ENCODE results near the gene THSD1.

The THSD1 gene, protein sequence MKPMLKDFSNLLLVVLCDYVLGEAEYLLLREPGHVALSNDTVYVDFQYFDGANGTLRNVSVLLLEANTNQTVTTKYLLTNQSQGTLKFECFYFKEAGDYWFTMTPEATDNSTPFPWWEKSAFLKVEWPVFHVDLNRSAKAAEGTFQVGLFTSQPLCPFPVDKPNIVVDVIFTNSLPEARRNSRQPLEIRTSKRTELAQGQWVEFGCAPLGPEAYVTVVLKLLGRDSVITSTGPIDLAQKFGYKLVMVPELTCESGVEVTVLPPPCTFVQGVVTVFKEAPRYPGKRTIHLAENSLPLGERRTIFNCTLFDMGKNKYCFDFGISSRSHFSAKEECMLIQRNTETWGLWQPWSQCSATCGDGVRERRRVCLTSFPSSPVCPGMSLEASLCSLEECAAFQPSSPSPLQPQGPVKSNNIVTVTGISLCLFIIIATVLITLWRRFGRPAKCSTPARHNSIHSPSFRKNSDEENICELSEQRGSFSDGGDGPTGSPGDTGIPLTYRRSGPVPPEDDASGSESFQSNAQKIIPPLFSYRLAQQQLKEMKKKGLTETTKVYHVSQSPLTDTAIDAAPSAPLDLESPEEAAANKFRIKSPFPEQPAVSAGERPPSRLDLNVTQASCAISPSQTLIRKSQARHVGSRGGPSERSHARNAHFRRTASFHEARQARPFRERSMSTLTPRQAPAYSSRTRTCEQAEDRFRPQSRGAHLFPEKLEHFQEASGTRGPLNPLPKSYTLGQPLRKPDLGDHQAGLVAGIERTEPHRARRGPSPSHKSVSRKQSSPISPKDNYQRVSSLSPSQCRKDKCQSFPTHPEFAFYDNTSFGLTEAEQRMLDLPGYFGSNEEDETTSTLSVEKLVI

DNA sequence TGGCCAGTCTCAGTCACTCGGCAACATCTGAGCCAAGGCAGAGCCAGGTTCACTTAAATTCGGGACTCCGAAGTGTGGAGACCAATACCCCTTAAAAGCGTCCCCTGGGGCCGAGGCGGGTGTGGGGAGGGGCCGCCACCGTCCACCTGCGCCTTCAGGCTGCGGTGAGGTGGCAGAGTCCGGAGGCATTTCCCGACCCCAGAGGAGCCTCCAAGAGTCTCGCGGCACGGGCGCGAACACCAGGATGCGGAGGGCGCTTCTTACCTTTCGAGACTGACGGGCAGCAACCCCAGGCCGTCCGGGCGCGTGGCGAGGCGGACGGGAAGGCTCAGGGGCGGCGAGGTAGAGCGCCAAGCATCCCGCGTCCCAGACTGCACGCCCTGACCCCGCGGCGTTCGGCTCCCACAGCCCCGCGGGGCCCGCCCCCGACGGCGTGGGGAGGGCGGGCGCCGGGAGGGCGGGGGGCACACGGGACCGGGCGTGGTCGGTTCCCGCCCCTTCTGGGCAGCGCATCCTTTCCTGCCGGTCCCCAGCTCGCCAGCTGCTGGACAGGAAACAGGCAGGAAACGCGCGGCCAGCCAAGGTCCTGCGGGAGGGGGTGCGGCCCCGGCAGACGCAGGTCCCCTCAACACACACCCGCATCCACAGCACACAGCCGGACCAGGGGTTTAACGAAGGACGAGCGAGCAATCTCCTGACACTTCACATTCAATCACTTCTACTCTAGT, at the start of gene THSD1:
THSD1 (minus strand) TSS at position 406 of the 728 bp plus-strand sequence. CDS start 3,572 bp downstream, outside the sequence.
- TF ChIP-seq, protein P1, sequence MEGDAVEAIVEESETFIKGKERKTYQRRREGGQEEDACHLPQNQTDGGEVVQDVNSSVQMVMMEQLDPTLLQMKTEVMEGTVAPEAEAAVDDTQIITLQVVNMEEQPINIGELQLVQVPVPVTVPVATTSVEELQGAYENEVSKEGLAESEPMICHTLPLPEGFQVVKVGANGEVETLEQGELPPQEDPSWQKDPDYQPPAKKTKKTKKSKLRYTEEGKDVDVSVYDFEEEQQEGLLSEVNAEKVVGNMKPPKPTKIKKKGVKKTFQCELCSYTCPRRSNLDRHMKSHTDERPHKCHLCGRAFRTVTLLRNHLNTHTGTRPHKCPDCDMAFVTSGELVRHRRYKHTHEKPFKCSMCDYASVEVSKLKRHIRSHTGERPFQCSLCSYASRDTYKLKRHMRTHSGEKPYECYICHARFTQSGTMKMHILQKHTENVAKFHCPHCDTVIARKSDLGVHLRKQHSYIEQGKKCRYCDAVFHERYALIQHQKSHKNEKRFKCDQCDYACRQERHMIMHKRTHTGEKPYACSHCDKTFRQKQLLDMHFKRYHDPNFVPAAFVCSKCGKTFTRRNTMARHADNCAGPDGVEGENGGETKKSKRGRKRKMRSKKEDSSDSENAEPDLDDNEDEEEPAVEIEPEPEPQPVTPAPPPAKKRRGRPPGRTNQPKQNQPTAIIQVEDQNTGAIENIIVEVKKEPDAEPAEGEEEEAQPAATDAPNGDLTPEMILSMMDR (IDR thresholded peaks at IDR 0.05; ENCODE audit: extremely low read depth, insufficient read depth, missing control alignments), result no peak
- peak; percentile 40 for DNase-seq (ENCODE audit: low spot score)
- in situ Hi-C loops (cut with MboI; ENCODE audit: low pct_unique_long_range_greater_than_20kb, low sequenced_read_pairs, unreplicated experiment), result no loop called here

DNA sequence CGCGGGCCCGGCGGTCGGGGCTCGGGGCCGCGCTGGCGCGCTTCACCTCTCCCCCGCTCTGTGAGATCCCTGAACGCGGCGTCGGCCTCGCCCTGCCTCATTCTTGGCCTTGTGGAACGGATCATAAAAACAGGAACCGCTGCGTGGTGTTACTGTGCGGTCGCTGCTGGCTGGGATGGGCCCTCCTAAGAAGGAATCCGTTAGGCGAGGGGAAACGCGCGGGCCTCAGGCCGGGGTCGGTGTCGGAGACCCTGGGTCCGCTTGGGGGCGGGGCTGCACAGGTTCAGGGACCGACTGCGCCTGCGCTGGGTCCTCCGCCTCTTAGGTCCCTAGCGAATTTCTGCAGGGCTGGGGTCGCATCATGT, 49.7 kb upstream of the THSD1 start:
- in situ Hi-C loops (cut with MboI; ENCODE audit: low pct_unique_long_range_greater_than_20kb, low sequenced_read_pairs, unreplicated experiment), result no loop called here
- TF ChIP-seq, protein P1 (IDR thresholded peaks at IDR 0.05; ENCODE audit: extremely low read depth, insufficient read depth, missing control alignments), result no peak
- DNase-seq (ENCODE audit: low spot score), result peak; percentile 76

DNA sequence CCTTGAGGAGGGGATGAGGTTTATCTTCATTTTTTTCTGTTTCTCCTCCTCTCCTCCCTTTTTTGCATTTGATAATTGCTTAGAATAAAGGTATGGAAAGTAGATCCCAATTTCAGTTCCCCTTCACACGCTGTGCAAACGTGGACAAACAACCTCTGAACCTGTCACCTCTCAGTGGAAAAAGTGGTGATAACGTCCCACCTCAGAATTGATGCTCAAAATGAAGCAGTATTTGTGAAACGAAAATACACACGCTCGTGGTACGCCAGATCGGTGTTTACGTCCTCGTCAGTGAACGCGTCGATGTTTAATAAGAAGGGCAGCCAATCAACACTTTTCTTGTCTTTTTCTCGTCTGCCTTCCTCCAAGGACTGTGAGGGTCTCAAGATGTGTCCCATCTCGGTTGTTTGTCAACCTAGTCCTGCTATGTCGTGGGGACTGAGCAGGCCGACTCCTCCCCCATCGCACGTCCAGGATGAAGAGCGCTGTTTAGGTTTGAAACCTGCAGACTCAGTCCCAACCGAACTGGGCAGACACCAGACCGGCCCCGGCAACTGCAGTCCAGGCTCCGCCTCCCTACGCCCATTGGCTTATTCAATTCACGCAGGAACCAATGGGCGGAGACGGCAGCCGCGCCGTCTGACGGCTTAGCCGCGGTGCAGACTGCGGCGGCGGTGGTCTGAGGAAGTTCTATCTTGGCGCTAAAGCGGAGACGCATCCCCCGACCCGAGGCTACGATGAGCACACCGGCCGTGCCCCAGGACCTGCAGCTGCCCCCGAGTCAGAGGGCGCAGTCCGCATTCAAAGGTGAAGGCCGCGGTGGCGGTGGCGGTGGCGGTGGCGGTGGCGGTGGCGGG, 49.1 kb upstream of the THSD1 start, which contains the start of gene CKAP2:
CKAP2 (plus strand) TSS at position 659 of the 857 bp plus-strand sequence; CDS start at position 738, 79 bp downstream.
- TF ChIP-seq, protein P1 (IDR thresholded peaks at IDR 0.05; ENCODE audit: extremely low read depth, insufficient read depth, missing control alignments), result no peak
- in situ Hi-C loops (cut with MboI; ENCODE audit: low pct_unique_long_range_greater_than_20kb, low sequenced_read_pairs, unreplicated experiment), result no loop called here
- peak; percentile 96 for DNase-seq (ENCODE audit: low spot score)

DNA sequence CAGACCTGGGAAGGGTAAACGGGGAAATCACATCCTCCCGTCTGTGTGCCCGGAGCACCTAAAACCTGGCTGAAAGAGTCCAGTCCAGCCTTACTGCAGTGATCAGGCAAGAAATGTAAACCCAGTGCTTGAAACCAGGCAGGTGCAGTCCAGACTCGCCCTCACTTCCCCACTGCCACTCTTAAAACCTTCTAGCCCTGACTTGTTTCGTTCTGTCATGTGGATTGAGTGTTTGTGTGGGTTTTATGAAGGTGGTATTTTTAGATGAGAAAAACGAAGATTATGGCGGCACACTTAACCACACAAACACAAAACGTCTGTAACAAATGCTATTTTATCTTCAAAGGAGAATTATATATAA, 48.5 kb upstream of the THSD1 start:
- TF ChIP-seq, protein P1 (IDR thresholded peaks at IDR 0.05; ENCODE audit: extremely low read depth, insufficient read depth, missing control alignments), result no peak
- peak; percentile 60 for DNase-seq (ENCODE audit: low spot score)

DNA sequence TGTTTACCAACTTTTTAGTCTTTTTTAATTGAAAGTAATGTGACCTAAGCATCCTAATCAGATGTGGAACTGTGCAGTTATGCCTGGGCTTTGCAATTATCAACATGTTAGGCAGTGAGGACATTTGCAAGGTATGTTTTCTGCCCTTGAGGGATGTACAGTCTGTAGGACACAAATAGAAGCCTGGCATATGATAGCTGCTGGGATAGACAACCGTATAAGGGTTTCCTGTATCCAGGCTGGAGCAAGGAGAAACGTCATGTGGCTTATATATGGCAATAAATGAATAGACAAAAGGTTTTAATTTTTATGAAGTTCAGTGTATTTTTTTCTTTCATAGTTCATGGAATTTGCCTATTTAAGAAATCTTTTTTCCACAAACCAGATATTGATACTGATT, 46.5 kb upstream of the THSD1 start:
- TF ChIP-seq, protein P1 (IDR thresholded peaks at IDR 0.05; ENCODE audit: extremely low read depth, insufficient read depth, missing control alignments), result no peak
- no peak for DNase-seq (ENCODE audit: low spot score)
- in situ Hi-C loops (cut with MboI; ENCODE audit: low pct_unique_long_range_greater_than_20kb, low sequenced_read_pairs, unreplicated experiment), result no loop called here

More for the DNA sequence above, 48.5 kb upstream of the THSD1 start:
- in situ Hi-C loops (cut with MboI; ENCODE audit: low pct_unique_long_range_greater_than_20kb, low sequenced_read_pairs, unreplicated experiment), result no loop called here
